ENCODE measurements around the gene SETMAR. TPM values are rescaled to one million over a fixed set of nuclear protein-coding genes. Genes with fewer than 3 reads are reported as not detected.
A peak's percentile ranks its signal among the peaks of the same experiment; 100 is the strongest.

Gene SETMAR
- total RNA-seq, 4 donors from 2014 or later, result 14.6 to 35.4 (median 22.2) TPM

- Histone ChIP-seq H3K36me3 (peaks cover 0 to 70% (median 0%) of the 10 kb centered on the region in 3 donors), H3K27ac (no peak overlapping the region), H3K4me3 (no peak overlapping the region), H3K4me1 (no peaks in the 10 kb centered on the region), H3K9me3 (peaks cover 0 to 3% (median 0%) of the 10 kb centered on the region in 4 donors), H3K27me3 (no peaks in the 10 kb centered on the region)
- 80 to 84% methylated on average over 4 of the region's 4 CpGs for WGBS, 2 donors
- TF ChIP-seq POLR2A (IDR thresholded peaks at IDR 0.05), result no peak
- TF ChIP-seq CTCF (IDR thresholded peaks at IDR 0.05), result no peak
- no peak for TF ChIP-seq EP300 (IDR thresholded peaks at IDR 0.05)
- no peak for DNase-seq (ENCODE audit: low spot score in 2 of 2)
Measured at GRCh38 chr3:4314688-4315087, 11.5 kb downstream of the SETMAR start.

- no peak for DNase-seq (ENCODE audit: low spot score in 2 of 2)
- peaks cover 0 to 36% (median 0%) of the 10 kb centered on the region in 3 donors for H3K36me3 ChIP-seq
- peaks cover 0 to 3% (median 0%) of the 10 kb centered on the region in 4 donors for H3K9me3 ChIP-seq
- H3K4me1 ChIP-seq, result peaks cover 0 to 26% (median 0%) of the 10 kb centered on the region in 4 donors
- TF ChIP-seq CTCF (IDR thresholded peaks at IDR 0.05) (no peak), POLR2A (IDR thresholded peaks at IDR 0.05) (no peak), EP300 (IDR thresholded peaks at IDR 0.05) (no peak)
- H3K4me3 ChIP-seq, result no peak overlapping the region
- H3K27me3 ChIP-seq, result no peaks in the 10 kb centered on the region
- H3K27ac ChIP-seq, result no peak overlapping the region
Measured at GRCh38 chr3:4320096-4320911, 17.1 kb downstream of the SETMAR start.

DNA sequence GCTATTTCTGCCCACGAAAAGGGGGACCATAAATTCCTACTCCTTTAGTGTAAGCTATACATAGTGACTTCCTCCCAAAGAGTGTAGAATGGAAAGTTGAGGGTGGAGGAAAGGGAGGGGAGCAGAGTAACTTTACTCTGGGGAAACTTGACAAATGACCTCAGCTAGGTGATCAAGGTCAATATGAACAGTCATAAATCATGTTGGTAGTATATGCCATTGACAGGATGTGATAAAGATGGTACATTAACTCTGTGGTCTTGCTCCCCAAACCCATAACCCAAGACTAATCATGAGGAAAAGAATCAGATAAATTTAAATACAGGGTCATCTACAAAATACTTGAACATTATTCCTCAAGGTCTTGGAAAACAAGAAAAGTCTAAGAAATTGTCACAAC lies 18.6 kb downstream of the SETMAR start:
- Histone ChIP-seq H3K27ac (no peak overlapping the region), H3K4me3 (no peak overlapping the region), H3K9me3 (peaks cover 0 to 3% (median 0%) of the 10 kb centered on the region in 4 donors), H3K36me3 (peaks cover 0 to 22% (median 0%) of the 10 kb centered on the region in 3 donors), H3K27me3 (no peaks in the 10 kb centered on the region), H3K4me1 (peaks cover 0 to 37% (median 0%) of the 10 kb centered on the region in 4 donors)
- no peak for TF ChIP-seq CTCF (IDR thresholded peaks at IDR 0.05)
- no peak for TF ChIP-seq POLR2A (IDR thresholded peaks at IDR 0.05)
- TF ChIP-seq EP300 (IDR thresholded peaks at IDR 0.05), result no peak
- 78 to 83% methylated on average over 1 of the region's 1 CpG for WGBS, 2 donors
- no peak for DNase-seq (ENCODE audit: low spot score in 2 of 2)

GRCh38 chr3:4322635-4323034 lies 19.5 kb downstream of the SETMAR start:
- H3K27ac ChIP-seq, result no peak overlapping the region
- peaks cover 0 to 37% (median 0%) of the 10 kb centered on the region in 4 donors for H3K4me1 ChIP-seq
- H3K4me3 ChIP-seq, result no peak overlapping the region
- H3K9me3 ChIP-seq, result no peaks in the 10 kb centered on the region
- no peaks in the 10 kb centered on the region for H3K27me3 ChIP-seq
- H3K36me3 ChIP-seq, result peaks cover 0 to 14% (median 0%) of the 10 kb centered on the region in 3 donors
- no peak for TF ChIP-seq POLR2A (IDR thresholded peaks at IDR 0.05)
- peak in 1 of 2 donors; percentile 21 for TF ChIP-seq EP300 (IDR thresholded peaks at IDR 0.05)
- 46 to 54% methylated on average over 1 of the region's 1 CpG for WGBS, 2 donors
- no peak for DNase-seq (ENCODE audit: low spot score in 2 of 2)

DNA sequence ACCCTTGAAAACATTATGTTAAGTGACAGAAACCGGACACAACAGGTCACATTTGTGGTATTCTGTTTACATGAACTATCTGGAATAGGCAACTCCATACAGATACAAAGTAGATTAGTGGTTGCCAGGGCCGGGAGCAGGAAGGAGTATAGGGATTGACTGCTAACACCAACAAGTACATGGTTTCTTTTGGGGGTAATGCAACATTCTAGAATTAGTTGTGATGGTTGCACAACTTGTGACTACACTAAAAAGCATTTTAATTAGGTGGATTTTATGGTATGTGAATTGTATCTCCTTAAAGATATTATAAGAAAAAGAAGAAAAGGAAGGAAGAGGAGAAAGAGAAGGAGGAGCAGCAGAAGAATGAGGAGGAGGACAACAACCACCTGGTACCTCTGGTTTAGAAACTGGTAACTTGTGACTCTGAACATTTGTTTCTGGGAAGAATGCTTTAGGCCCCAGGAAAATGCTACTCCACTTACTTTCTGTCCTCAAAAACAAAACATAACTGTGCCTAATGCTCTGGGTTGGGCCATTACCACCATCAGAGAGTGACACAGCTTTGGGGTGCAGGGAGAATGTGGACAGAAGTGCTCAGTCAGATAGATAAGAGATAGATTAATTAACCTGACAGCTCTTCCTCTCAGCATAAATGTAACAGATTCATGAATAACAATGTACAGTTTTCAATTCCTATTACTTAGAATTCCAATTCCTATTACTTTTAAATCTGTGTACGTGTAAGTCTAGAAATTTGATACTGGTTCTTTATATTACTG lies 20.3 kb downstream of the SETMAR start:
- peaks cover 0 to 37% (median 0%) of the 10 kb centered on the region in 4 donors for H3K4me1 ChIP-seq
- H3K27ac ChIP-seq, result no peak overlapping the region
- H3K4me3 ChIP-seq, result no peak overlapping the region
- TF ChIP-seq POLR2A (IDR thresholded peaks at IDR 0.05) (no peak), CTCF (IDR thresholded peaks at IDR 0.05) (no peak), EP300 (IDR thresholded peaks at IDR 0.05) (no peak)
- peaks cover 0 to 7% (median 0%) of the 10 kb centered on the region in 4 donors for H3K9me3 ChIP-seq
- 74 to 88% methylated on average over 3 of the region's 3 CpGs for WGBS, 2 donors
- no peak for DNase-seq (ENCODE audit: low spot score in 2 of 2)
- H3K27me3 ChIP-seq, result no peaks in the 10 kb centered on the region
- peaks cover 0 to 8% (median 0%) of the 10 kb centered on the region in 3 donors for H3K36me3 ChIP-seq
